HEK293 (cell line): ENCODE data around the gene TMEM205.

Experiments used
- KLF1 ChIP-seq: fragments of 450-650 bp; formaldehyde crosslinking; IDR thresholded peaks from 2 replicates; pipeline ENCODE4 v1.5.1; 2016; ENCODE audit warnings: missing biosample characterization, missing genetic modification characterization
- SP2 ChIP-seq: fragments of 450-650 bp; formaldehyde crosslinking; IDR thresholded peaks from 2 replicates; pipeline ENCODE4 v1.5.1; 2016; ENCODE audit warnings: missing biosample characterization, missing genetic modification characterization
- ZBTB21 ChIP-seq: fragments of 450-650 bp; formaldehyde crosslinking; IDR thresholded peaks from 2 replicates; pipeline ENCODE4 v1.5.1; 2017; ENCODE audit warnings: missing biosample characterization, missing genetic modification characterization
- ZIC2 ChIP-seq: fragments of 450-650 bp; formaldehyde crosslinking; IDR thresholded peaks from 2 replicates; pipeline ENCODE4 v1.5.1; 2016; ENCODE audit warnings: missing biosample characterization, missing genetic modification characterization
- ZNF24 ChIP-seq: fragments of 450-650 bp; formaldehyde crosslinking; IDR thresholded peaks from 2 replicates; pipeline ENCODE4 v1.5.1; 2016; ENCODE audit warnings: missing biosample characterization, missing genetic modification characterization
- ZNF830 ChIP-seq: fragments of 450-650 bp; IDR thresholded peaks from 2 replicates; pipeline ENCODE4 v1.5.0; 2018; ENCODE audit warnings: missing biosample characterization, missing genetic modification characterization, low read depth, mild to moderate bottlenecking, moderate library complexity
- ZSCAN18 ChIP-seq: fragments of 450-650 bp; formaldehyde crosslinking; IDR thresholded peaks from 2 replicates; pipeline ENCODE4 v1.5.1; 2016; ENCODE audit warnings: missing biosample characterization, missing genetic modification characterization
- TF ChIP-seq, protein P1 (sequence below): fragments of 450-650 bp; formaldehyde crosslinking; IDR thresholded peaks from 2 replicates; pipeline ENCODE4 v1.5.1; 2016; ENCODE audit warnings: missing biosample characterization, missing genetic modification characterization
- TF ChIP-seq, protein P2 (sequence below): fragments of 450-650 bp; formaldehyde crosslinking; IDR thresholded peaks from 2 replicates; pipeline ENCODE4 v1.5.1; 2016; ENCODE audit warnings: missing biosample characterization, missing genetic modification characterization
- TF ChIP-seq, protein P3 (sequence below): fragments of 450-650 bp; formaldehyde crosslinking; IDR thresholded peaks from 2 replicates; pipeline ENCODE4 v1.5.1; 2016; ENCODE audit warnings: missing biosample characterization, missing genetic modification characterization, borderline replicate concordance

DNA sequence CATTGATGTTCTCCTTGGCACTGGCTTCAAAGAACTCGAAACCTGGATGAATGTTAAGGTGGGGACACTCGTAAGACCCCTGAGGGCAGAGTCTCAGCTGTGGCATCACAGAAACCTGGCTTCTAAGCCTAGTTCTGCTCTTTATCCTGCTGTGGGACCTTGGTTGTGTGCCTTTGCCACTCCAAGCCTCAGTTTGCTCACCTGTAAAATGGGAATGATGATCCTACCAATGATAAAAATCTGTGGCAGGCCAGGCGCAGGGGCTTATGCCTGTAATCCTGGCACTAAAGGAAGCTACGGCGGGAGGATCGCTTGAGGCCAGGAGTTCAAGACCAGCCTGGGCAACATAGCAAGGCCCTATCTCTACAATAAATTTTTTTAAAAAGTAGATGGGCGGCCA is 20.5 kb downstream of the TMEM205 start:
- TF ChIP-seq ZIC2 (tag by site-specific recombination) (no peak), SP2 (no peak), ZSCAN18 (tag by site-specific recombination) (no peak), ZNF830 (tag by site-specific recombination) (no peak), ZNF24 (tag by site-specific recombination) (no peak), KLF1 (no peak), ZBTB21 (tag by site-specific recombination) (no peak)
- TF ChIP-seq, protein P1, sequence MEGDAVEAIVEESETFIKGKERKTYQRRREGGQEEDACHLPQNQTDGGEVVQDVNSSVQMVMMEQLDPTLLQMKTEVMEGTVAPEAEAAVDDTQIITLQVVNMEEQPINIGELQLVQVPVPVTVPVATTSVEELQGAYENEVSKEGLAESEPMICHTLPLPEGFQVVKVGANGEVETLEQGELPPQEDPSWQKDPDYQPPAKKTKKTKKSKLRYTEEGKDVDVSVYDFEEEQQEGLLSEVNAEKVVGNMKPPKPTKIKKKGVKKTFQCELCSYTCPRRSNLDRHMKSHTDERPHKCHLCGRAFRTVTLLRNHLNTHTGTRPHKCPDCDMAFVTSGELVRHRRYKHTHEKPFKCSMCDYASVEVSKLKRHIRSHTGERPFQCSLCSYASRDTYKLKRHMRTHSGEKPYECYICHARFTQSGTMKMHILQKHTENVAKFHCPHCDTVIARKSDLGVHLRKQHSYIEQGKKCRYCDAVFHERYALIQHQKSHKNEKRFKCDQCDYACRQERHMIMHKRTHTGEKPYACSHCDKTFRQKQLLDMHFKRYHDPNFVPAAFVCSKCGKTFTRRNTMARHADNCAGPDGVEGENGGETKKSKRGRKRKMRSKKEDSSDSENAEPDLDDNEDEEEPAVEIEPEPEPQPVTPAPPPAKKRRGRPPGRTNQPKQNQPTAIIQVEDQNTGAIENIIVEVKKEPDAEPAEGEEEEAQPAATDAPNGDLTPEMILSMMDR, result no peak
- TF ChIP-seq, protein P2, sequence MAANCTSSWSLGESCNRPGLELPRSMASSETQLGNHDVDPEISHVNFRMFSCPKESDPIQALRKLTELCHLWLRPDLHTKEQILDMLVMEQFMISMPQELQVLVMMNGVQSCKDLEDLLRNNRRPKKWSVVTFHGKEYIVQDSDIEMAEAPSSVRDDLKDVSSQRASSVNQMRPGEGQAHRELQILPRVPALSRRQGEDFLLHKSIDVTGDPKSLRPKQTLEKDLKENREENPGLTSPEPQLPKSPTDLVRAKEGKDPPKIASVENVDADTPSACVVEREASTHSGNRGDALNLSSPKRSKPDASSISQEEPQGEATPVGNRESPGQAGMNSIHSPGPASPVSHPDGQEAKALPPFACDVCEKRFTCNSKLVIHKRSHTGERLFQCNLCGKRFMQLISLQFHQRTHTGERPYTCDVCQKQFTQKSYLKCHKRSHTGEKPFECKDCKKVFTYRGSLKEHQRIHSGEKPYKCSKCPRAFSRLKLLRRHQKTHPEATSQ, result no peak
- TF ChIP-seq, protein P3, sequence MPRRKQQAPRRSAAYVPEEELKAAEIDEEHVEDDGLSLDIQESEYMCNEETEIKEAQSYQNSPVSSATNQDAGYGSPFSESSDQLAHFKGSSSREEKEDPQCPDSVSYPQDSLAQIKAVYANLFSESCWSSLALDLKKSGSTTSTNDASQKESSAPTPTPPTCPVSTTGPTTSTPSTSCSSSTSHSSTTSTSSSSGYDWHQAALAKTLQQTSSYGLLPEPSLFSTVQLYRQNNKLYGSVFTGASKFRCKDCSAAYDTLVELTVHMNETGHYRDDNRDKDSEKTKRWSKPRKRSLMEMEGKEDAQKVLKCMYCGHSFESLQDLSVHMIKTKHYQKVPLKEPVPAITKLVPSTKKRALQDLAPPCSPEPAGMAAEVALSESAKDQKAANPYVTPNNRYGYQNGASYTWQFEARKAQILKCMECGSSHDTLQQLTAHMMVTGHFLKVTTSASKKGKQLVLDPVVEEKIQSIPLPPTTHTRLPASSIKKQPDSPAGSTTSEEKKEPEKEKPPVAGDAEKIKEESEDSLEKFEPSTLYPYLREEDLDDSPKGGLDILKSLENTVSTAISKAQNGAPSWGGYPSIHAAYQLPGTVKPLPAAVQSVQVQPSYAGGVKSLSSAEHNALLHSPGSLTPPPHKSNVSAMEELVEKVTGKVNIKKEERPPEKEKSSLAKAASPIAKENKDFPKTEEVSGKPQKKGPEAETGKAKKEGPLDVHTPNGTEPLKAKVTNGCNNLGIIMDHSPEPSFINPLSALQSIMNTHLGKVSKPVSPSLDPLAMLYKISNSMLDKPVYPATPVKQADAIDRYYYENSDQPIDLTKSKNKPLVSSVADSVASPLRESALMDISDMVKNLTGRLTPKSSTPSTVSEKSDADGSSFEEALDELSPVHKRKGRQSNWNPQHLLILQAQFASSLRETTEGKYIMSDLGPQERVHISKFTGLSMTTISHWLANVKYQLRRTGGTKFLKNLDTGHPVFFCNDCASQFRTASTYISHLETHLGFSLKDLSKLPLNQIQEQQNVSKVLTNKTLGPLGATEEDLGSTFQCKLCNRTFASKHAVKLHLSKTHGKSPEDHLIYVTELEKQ (tag by site-specific recombination), result no peak
